Stimulated activated CD8-positive, alpha-beta memory T cell treated with anti-CD3 and anti-CD28 coated beads, Interleukin-12 subunit alpha, Interleukin-12 subunit beta, amount 100 ng/mL, for 1 hour (primary cell): Measurements from ENCODE around the gene TMEM134.

ENCODE experiments used
- DNase-seq: peaks from one replicate; pipeline ENCODE4 v3.0.0-alpha.2; 2020; ENCODE audit warnings: low read depth

Gene TMEM134

DNA sequence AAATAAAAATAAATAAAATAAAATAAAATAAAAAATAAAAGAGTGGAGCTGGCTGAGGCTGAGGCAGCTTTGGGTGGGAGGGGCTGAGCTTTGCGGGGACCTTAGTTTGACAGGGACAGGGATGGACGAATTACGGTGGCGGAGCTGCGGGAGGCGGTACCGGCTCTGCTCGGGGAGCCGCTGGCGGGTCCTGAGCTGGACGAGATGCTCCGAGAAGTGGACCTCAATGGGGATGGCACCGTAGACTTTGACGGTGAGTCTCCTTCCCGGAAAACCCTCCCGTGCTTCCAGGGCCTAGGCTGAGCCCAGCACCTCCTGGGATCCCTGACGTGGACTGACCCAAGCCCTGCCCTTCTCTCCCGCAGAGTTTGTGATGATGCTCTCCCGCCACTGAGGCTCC is 10.8 kb downstream of the TMEM134 start:
- DNase-seq, result no peak

GRCh38 chr11:67457453-67457852 is 11.6 kb downstream of the TMEM134 start:
- DNase-seq, result no peak

- DNase-seq, result no peak
Measured at GRCh38 chr11:67456068-67456705, 12.9 kb downstream of the TMEM134 start.

DNA sequence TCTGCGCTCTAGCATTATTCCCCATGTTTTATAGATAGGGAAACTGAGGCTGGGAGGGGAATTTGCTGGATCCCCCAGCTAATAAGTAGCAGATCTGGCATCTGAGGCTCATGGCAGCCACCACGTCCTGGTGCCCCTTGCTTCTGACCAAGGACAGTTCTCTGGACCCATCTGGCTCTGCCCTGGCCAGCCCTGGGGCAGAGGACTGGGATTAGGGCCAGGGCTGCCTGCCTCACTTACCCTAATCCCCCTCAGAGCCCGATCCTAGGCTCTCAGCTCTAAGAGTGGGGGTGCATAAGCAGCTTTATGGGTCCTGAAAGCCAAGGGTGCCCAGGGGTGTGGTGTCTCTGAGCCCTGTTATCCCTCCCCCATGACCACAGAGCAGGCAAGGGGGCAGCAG is 14.0 kb downstream of the TMEM134 start, which contains the start of gene CABP4:
TSS of gene CABP4 (plus strand) at position 301 of the 400 bp plus-strand sequence. CDS start at position 371, 70 bp downstream.
- no peak for DNase-seq

DNA sequence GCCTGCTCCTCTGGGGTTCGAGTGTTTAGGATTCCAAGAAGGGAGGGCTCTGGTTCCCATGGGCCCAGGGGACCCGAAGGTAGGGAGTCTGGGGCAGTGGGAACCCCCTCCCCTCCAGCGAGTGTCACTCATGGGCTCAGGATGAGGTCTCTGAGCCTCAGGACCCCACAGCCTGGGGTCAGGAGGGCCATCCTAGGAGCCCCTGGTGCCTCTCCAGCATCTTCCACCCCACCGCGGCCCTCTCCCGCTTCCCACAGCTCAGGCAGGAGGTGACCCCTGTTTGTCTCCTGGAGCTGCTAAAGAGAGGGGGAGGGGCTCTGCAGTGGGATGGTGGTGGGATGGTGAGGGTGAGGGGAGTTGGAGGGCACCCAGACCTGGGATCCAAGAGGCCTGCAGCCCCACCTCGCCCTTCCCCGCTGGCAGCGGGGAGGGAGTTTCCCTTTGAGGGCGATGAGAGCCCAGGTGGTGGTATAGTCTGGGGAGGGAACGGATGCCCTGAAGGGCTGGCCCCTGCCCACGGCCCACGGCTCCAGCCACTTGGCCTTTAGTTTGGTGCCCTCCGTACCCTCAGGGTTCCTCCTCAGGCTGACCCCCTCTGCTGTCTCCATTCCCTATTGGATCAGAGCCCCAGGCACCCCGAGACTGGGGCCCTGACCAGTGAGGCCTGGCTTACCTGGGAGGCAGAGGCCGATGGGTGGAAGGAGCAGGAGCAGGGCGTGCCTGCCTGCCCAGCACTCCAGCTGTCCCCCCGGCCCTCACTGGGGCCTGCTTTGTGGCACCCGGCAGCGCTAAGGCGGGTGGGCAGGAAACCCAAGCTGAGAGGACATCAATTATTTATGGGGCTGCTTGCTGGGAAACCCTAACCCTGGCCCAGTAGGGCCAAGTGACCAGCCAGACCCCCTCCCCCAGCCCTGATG is 15.0 kb downstream of the TMEM134 start:
- DNase-seq, result no peak

GRCh38 chr11:67452141-67452952 is 16.7 kb downstream of the TMEM134 start, which contains the start of gene GPR152:
TSS of gene GPR152 (minus strand) at chr11:67452729. CDS start at chr11:67452724, 5 bp downstream.
- no peak for DNase-seq

DNA sequence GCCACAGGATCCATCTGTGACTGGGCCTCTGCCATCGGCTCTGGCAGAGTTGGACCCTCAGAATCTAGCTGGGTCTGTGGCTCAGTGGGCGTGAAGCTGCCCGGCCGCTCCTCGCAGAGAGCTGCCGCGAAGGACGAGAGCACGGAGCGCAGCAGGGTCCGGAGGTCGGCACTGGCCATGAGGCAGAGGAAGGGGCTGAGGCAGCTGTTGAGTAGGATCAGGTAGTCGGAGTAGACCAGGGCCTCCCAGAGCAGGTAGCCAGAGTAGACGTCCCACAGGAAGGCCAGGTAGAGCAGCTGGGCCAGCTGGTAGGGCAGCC is 17.4 kb downstream of the TMEM134 start:
- no peak for DNase-seq

- DNase-seq, result no peak
Measured at GRCh38 chr11:67450796-67451657, 18.0 kb downstream of the TMEM134 start.

DNA sequence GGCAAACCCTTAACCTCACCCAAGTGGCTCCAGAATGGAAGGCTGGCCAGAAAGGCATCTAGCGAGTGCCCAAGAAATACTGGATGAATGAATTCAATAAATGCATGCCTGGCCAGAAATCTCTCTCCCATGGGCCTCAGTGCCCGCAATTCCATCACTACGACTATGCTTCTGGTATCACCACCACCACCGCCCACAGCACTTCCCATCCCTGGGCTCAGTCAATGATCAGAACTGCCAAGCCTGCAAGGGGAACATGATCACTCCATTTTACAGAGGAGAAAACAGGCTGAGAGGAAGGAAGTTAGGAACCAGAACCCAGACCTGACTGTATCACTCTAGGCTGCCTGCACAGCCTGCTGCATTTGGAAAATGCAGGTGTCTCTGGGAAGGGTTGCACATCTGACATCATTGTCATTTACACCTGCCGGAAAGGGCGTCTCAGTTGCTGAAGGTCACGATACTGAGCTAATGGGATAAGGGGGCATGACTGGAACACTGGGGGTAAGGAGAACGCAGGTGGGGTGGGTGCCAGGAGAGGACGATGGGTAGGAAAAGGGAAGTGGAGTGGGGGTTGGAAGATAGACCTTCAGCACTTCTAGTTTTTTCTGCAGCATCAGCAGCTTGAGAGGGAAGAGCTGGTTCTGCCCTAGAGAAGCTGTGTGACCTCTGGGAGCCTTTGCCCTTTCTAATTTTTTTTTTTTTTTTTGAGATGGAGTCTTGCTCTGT is 19.8 kb downstream of the TMEM134 start:
- DNase-seq, result no peak

GRCh38 chr11:67448220-67448609 is 20.8 kb downstream of the TMEM134 start:
- no peak for DNase-seq

DNA sequence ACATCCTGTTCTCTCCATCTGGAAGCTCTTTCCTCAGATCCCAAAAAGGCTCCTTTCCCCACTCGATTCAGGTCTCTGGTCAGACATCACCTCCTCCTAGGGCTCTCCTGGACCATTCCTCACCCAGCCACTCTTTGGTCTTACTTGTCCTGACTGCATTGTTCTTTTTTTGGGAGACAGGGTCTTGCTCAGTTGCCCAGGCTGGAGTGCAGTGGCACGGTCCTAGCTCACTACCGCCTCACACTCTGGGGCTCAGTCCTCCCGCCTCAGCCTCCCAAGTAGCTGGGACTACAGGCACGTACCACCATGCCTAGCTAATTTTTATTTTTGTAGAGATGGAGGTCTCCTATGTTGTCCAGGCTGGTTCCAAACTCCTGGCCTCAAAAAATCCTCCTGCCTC is 23.5 kb downstream of the TMEM134 start:
- no peak for DNase-seq

GRCh38 chr11:67442504-67443404 is 26.3 kb downstream of the TMEM134 start:
- no peak for DNase-seq

DNA sequence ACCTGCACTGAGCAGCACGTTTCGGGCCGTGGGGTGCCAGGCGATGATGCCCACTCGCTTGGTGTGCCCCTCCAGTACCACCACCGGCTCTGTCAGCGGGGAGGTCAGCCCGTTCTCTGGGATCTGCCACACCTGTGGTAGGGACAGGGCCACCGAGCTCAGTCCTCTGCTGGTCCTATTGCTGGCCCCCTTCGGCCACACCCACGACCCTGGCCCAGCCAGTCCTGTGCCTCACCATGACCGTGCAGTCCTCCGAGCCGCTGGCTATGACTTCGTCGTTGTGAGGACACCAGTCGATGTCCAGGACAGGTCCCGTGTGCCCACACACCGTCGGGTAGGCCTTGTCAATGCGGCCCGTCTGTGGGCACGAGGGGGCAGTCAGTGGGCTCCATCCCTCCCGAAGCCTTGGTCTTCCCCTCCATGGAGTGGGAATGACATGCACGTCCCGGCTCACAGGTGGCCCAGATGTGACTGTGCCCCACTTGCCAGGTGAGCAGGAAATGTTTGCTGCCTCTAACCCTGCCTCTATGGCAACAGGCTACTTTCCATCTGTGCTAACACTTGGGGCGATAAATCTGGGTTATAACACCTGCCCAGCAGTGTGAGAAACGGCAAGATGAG is 27.2 kb downstream of the TMEM134 start:
- no peak for DNase-seq

- DNase-seq, result no peak
Measured at GRCh38 chr11:67441098-67441563, 27.9 kb downstream of the TMEM134 start.

- no peak for DNase-seq
Measured at GRCh38 chr11:67440229-67441097, 28.6 kb downstream of the TMEM134 start.

- no peak for DNase-seq
Measured at GRCh38 chr11:67439321-67440228, 29.5 kb downstream of the TMEM134 start.
